Naive thymus-derived CD8-positive, alpha-beta T cell (primary cell): ENCODE data around the gene NOS1AP. TPM values are rescaled to one million over a fixed set of nuclear protein-coding genes. Genes with fewer than 3 reads are reported as not detected.
"Not testable (repeated sequence)": the region's sequence is repeated elsewhere in the genome, so short reads cannot be mapped to it uniquely, and the experiment has no call there.

Experiments used
- ATAC-seq, 2 donors: fragments of 150-1000 bp; cut with Tn5 transposase in 1 of 2; sonication (Bioruptor Pico), chemical (Tn5 transposase) in 1 of 2; 1 replicate in 1 of 2; 2 replicates in 1 of 2; pipeline ENCODE4 v1.10.0; 2021; ENCODE audit warnings: mild to moderate bottlenecking in 2 of 2, moderate library complexity in 2 of 2
- POLR2A ChIA-PET: fragments of 350-600 bp; sonication (Branson Sonifier 250); formaldehyde crosslinking; loops from one replicate; lab custom pipeline; 2021; ENCODE audit warnings: antibody characterized with exemption; lab: Charles Lee
- DNase-seq, 10 donors: peaks; one replicate each; pipeline versions ENCODE4 v3.0.0 to v3.0.0-alpha.2; 2020 to 2022
- H3K27ac Mint-ChIP-seq, 10 donors: one replicate each; pipeline ENCODE4 v1.8.0; 2020 to 2022; ENCODE audit warnings: mild to moderate bottlenecking in 10 of 10, mixed read lengths in 10 of 10, moderate library complexity in 4 of 10, inconsistent platforms in 1 of 10
- H3K27me3 Mint-ChIP-seq, 5 donors: one replicate each; pipeline ENCODE4 v1.8.0; 2021 to 2022; ENCODE audit warnings: mixed read lengths in 5 of 5
- H3K36me3 Mint-ChIP-seq, 3 donors: one replicate each; pipeline ENCODE4 v1.8.0; 2020 to 2022; ENCODE audit warnings: mixed read lengths in 3 of 3, mild to moderate bottlenecking in 2 of 3, inconsistent platforms in 1 of 3
- H3K4me1 Mint-ChIP-seq, 4 donors: one replicate each; pipeline ENCODE4 v1.8.0; 2021 to 2022; ENCODE audit warnings: mixed read lengths in 4 of 4
- H3K4me3 Mint-ChIP-seq, 10 donors: one replicate each; pipeline ENCODE4 v1.8.0; 2020 to 2022; ENCODE audit warnings: mild to moderate bottlenecking in 10 of 10, mixed read lengths in 10 of 10, moderate library complexity in 6 of 10, inconsistent platforms in 1 of 10
- H3K9me3 Mint-ChIP-seq, 9 donors: one replicate each; pipeline ENCODE4 v1.8.0; 2020 to 2022; ENCODE audit warnings: mixed read lengths in 9 of 9, mild to moderate bottlenecking in 3 of 9, inconsistent platforms in 1 of 9, moderate library complexity in 1 of 9
- microRNA-seq: library from miRNA; unstranded; fragments of <30 nt; microRNA quantifications from one replicate; pipeline ENCODE4 v1.2.0, GENCODE V29; 2022; ENCODE audit warnings: borderline microRNAs expressed
- polyA plus RNA-seq, 3 donors: library from polyadenylated mRNA; unstranded; fragments of 300-500 nt; fragmentation: Illumina TruSeq; gene quantifications; one replicate each; pipeline ENCODE4 v1.2.3, GENCODE V29; 2021
- total RNA-seq, 8 experiments: library from RNA in 2 of 8; stranded (reverse) in 2 of 8; gene quantifications; one replicate each; pipeline ENCODE4 v1.2.3 and lab custom pipeline; 2021 to 2026

Gene NOS1AP
- total and polyA plus RNA-seq, 5 experiments from 2014 or later: not detected

- no peaks in the 10 kb centered on the region for H3K9me3 Mint-ChIP-seq
- DNase-seq (no peak), ATAC-seq (no peak)
- peaks cover 0 to 2% (median 0%) of the 10 kb centered on the region in 3 donors for H3K36me3 Mint-ChIP-seq
- peaks cover 0 to 17% (median 0%) of the 10 kb centered on the region in 4 donors for H3K4me1 Mint-ChIP-seq
- no peak overlapping the region for H3K27ac Mint-ChIP-seq
- POLR2A ChIA-PET: no interaction called here
- H3K27me3 Mint-ChIP-seq: peaks cover 7 to 54% (median 31%) of the 10 kb centered on the region in 5 donors
- H3K4me3 Mint-ChIP-seq: no peak overlapping the region
Observed at GRCh38 chr1:162417650-162418049, 348.2 kb downstream of the NOS1AP start.

GRCh38 chr1:162418584-162418983, 349.1 kb downstream of the NOS1AP start:
- Mint-ChIP-seq H3K27me3 (peaks cover 4 to 55% (median 31%) of the 10 kb centered on the region in 5 donors), H3K4me1 (peaks cover 0 to 19% (median 0%) of the 10 kb centered on the region in 4 donors)
- H3K4me3 Mint-ChIP-seq, DNase-seq, H3K36me3 Mint-ChIP-seq, H3K9me3 Mint-ChIP-seq, POLR2A ChIA-PET, H3K27ac Mint-ChIP-seq, ATAC-seq: not testable (repeated sequence)

GRCh38 chr1:162419450-162419931, 350.0 kb downstream of the NOS1AP start:
- POLR2A ChIA-PET, H3K27ac Mint-ChIP-seq, H3K36me3 Mint-ChIP-seq, ATAC-seq, H3K9me3 Mint-ChIP-seq, H3K4me3 Mint-ChIP-seq, DNase-seq: not testable (repeated sequence)
- H3K4me1 Mint-ChIP-seq: peaks cover 0 to 22% (median 0%) of the 10 kb centered on the region in 4 donors
- H3K27me3 Mint-ChIP-seq: peaks cover 8 to 61% (median 31%) of the 10 kb centered on the region in 5 donors

Small RNA genes lying within 50 kb of the gene (microRNA-seq; reads per million reads assigned to microRNA genes)
- not detected for gene MIR4654
- gene MIR556: not detected

Other genes with a start within 250 kb of the NOS1AP start
- gene OLFML2B, start 45.8 kb upstream of the NOS1AP start, total RNA-seq: under 1 TPM in 1 of 2 experiments, not detected in 1; 0.63 TPM
- gene OLFML2B, start 45.8 kb upstream of the NOS1AP start, polyA plus RNA-seq: under 1 TPM in 1 of 3 donors, not detected in 2; 0.10 TPM